Measurements from ENCODE around the gene ERBB4. TPM values are rescaled to one million over a fixed set of nuclear protein-coding genes. Genes with fewer than 3 reads are reported as not detected.

ERBB4 gene
- polyA plus RNA-seq, 2 of the 4 experiments (the other 2 are of a cell fraction), result not detected

DNA sequence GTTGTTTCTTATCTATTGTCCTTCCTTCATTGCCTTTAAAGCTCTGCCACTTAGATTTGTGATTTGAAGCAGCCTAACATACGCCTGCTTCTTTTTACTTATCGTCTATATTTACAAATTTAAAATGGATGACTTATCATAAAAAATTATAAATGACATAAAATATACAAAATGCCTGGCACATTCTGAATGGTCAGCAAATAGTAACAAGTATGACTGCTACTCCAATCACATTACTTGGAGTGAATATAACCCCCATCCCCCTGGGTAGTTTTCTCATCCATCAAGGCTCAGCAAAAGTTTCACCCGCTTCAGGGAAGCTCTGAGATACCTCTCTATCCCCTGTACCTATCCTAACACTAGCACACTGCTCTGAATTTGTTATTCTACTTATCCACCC, 708.9 kb downstream of the ERBB4 start:
- no peak for FAIRE-seq
- POLR2A ChIA-PET, result no interaction called here

DNA sequence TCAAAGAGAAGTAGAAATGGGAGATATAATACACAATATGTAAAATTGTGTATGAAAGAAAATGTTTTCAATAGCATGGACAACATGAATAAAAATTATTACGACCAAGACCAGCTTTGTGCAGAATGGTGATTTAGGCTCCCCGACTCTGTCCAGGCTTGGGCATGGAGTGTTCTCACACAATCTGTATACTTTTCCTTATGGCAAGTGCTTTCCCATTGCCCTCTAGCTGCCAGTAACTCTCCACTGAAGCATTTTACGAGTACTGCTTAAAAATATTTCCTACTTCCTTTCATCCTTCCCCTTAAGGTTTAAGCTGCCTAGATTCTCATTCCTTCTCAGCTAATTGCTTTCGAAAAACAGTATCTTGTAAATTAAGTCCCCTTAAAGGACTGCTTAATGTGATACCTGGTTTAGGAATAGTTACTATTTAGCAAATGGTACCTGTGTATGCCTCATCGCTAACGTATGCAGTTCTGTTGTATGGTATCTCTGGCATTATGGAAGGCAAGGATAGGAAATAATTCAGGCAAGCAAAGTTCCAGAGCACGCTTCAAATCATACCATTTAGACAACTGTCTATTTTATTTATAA, 714.6 kb downstream of the ERBB4 start:
- ATAC-seq, result no peak
- ChIA-PET CTCF (no interaction called here), POLR2A (no interaction called here)

More for the DNA sequence above, 708.9 kb downstream of the ERBB4 start:
- H3K4me3 ChIP-seq, result no peak overlapping the region
- no peak overlapping the region for H3K4me2 ChIP-seq
- TF ChIP-seq ESRRA (IDR thresholded peaks at IDR 0.05; ENCODE audit: borderline replicate concordance, low read length) (no peak), MYC (IDR thresholded peaks at IDR 0.05; ENCODE audit: borderline replicate concordance, low read length) (no peak), CHD2 (IDR thresholded peaks at IDR 0.05; ENCODE audit: low read length, partially characterized antibody) (no peak), TFCP2L1 (CRISPR knock-in tag; IDR thresholded peaks at IDR 0.05) (no peak), CBX2 (IDR thresholded peaks at IDR 0.05; ENCODE audit: borderline replicate concordance, low read depth) (no peak), SREBF2 (IDR thresholded peaks at IDR 0.05) (no peak), EHMT2 (IDR thresholded peaks at IDR 0.05; ENCODE audit: low read depth) (no peak), MAFK (IDR thresholded peaks at IDR 0.05; ENCODE audit: partially characterized antibody) (no peak), FOSL2 (IDR thresholded peaks at IDR 0.05) (no peak), FOSL2 (CRISPR knock-in tag; IDR thresholded peaks at IDR 0.05) (no peak)
- TF ChIP-seq, protein P1, sequence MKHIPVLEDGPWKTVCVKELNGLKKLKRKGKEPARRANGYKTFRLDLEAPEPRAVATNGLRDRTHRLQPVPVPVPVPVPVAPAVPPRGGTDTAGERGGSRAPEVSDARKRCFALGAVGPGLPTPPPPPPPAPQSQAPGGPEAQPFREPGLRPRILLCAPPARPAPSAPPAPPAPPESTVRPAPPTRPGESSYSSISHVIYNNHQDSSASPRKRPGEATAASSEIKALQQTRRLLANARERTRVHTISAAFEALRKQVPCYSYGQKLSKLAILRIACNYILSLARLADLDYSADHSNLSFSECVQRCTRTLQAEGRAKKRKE (CRISPR knock-in tag; IDR thresholded peaks at IDR 0.05; ENCODE audit: low read depth), result no peak
- TF ChIP-seq, protein P2, sequence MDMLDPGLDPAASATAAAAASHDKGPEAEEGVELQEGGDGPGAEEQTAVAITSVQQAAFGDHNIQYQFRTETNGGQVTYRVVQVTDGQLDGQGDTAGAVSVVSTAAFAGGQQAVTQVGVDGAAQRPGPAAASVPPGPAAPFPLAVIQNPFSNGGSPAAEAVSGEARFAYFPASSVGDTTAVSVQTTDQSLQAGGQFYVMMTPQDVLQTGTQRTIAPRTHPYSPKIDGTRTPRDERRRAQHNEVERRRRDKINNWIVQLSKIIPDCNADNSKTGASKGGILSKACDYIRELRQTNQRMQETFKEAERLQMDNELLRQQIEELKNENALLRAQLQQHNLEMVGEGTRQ (IDR thresholded peaks at IDR 0.05), result no peak
- TF ChIP-seq, protein P3, sequence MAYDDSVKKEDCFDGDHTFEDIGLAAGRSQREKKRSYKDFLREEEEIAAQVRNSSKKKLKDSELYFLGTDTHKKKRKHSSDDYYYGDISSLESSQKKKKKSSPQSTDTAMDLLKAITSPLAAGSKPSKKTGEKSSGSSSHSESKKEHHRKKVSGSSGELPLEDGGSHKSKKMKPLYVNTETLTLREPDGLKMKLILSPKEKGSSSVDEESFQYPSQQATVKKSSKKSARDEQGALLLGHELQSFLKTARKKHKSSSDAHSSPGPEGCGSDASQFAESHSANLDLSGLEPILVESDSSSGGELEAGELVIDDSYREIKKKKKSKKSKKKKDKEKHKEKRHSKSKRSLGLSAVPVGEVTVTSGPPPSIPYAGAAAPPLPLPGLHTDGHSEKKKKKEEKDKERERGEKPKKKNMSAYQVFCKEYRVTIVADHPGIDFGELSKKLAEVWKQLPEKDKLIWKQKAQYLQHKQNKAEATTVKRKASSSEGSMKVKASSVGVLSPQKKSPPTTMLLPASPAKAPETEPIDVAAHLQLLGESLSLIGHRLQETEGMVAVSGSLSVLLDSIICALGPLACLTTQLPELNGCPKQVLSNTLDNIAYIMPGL (CRISPR knock-in tag; IDR thresholded peaks at IDR 0.05; ENCODE audit: borderline replicate concordance), result no peak
- CTCF ChIA-PET, result interaction anchor here (1.1 kb wide), 1 partner anchor 18 kb away, joined by 3 read pairs; no protein-coding TSS in a partner anchor
- no peak overlapping the region for H3K27ac ChIP-seq
- H3K9me3 ChIP-seq, result no peaks in the 10 kb centered on the region
- 38% methylated on average over 3 of the region's 3 CpGs for WGBS (ENCODE audit: missing lambda C conversion rate)
- no peak for DNase-seq (ENCODE audit: low read depth in 1 of 2, low spot score in 1 of 2)
- no peak for ATAC-seq
- no peaks in the 10 kb centered on the region for H3K4me1 ChIP-seq

DNA sequence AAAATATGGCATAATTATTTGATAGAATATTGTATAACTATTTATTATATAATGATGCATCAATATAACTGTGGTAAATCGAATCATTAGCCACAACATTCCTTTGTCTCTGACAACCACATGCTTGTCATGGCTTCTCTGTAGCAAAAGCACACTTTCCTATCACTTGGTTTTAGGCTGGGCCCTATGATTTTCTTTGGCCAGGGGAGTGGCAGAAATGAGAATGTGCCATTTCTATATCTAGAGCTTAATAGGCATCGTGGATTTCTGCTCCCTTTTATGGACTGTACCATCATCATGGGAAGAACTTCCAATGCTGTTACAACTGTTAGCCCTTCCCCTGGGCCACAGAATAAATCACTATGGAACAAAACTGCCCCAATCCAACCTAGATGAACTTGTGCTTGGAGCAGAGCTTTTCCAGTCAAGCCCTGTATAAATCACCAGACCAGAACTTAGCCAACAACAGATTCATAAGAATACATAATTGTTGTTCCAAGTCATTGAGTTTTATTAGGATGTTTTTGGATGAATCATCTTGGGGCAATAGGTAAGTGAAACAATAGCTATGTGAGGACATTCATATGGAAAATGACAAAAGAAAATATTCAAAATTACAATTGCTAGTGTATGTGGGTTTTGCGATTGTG, 715.8 kb downstream of the ERBB4 start:
- Histone ChIP-seq H3K9me3 (no peaks in the 10 kb centered on the region), H3K4me3 (no peak overlapping the region), H3K4me1 (no peaks in the 10 kb centered on the region), H3K27ac (no peak overlapping the region), H3K4me2 (no peak overlapping the region)
- 26% methylated on average over 3 of the region's 3 CpGs for WGBS (ENCODE audit: missing lambda C conversion rate)
- CTCF ChIA-PET, result no interaction called here
- no peak for ATAC-seq
- DNase-seq (ENCODE audit: low read depth in 1 of 2, low spot score in 1 of 2), result no peak
- FAIRE-seq, result no peak
- POLR2A ChIA-PET, result no interaction called here
- TF ChIP-seq, protein P4, sequence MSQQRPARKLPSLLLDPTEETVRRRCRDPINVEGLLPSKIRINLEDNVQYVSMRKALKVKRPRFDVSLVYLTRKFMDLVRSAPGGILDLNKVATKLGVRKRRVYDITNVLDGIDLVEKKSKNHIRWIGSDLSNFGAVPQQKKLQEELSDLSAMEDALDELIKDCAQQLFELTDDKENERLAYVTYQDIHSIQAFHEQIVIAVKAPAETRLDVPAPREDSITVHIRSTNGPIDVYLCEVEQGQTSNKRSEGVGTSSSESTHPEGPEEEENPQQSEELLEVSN (IDR thresholded peaks at IDR 0.05; ENCODE audit: borderline replicate concordance, low read depth), result no peak
- TF ChIP-seq, protein P2 (IDR thresholded peaks at IDR 0.05), result no peak
- TF ChIP-seq, protein P5, sequence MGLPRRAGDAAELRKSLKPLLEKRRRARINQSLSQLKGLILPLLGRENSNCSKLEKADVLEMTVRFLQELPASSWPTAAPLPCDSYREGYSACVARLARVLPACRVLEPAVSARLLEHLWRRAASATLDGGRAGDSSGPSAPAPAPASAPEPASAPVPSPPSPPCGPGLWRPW (IDR thresholded peaks at IDR 0.05), result no peak
- TF ChIP-seq ESRRA (IDR thresholded peaks at IDR 0.05; ENCODE audit: borderline replicate concordance, low read length), result no peak
- no peak for TF ChIP-seq MAFK (IDR thresholded peaks at IDR 0.05; ENCODE audit: partially characterized antibody)
- TF ChIP-seq, protein P6, sequence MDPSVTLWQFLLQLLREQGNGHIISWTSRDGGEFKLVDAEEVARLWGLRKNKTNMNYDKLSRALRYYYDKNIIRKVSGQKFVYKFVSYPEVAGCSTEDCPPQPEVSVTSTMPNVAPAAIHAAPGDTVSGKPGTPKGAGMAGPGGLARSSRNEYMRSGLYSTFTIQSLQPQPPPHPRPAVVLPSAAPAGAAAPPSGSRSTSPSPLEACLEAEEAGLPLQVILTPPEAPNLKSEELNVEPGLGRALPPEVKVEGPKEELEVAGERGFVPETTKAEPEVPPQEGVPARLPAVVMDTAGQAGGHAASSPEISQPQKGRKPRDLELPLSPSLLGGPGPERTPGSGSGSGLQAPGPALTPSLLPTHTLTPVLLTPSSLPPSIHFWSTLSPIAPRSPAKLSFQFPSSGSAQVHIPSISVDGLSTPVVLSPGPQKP (IDR thresholded peaks at IDR 0.05; ENCODE audit: low read depth, low read length), result no peak
- no peak for TF ChIP-seq HOXB5 (CRISPR knock-in tag; IDR thresholded peaks at IDR 0.05)
- no peak for TF ChIP-seq KDM5A (IDR thresholded peaks at IDR 0.05)
- TF ChIP-seq CBX8 (IDR thresholded peaks at IDR 0.05), result no peak
- TF ChIP-seq NPAS2 (CRISPR knock-in tag; IDR thresholded peaks at IDR 0.05; ENCODE audit: borderline replicate concordance), result no peak
- TF ChIP-seq NR3C1 (IDR thresholded peaks at IDR 0.05), result no peak

More for the DNA sequence above, 714.6 kb downstream of the ERBB4 start:
- no peak for TF ChIP-seq CBX2 (IDR thresholded peaks at IDR 0.05; ENCODE audit: borderline replicate concordance, low read depth)
- TF ChIP-seq, protein P3 (CRISPR knock-in tag; IDR thresholded peaks at IDR 0.05; ENCODE audit: borderline replicate concordance), result no peak
- no peak overlapping the region for H3K4me2 ChIP-seq
- no peak overlapping the region for H3K27ac ChIP-seq
- WGBS (ENCODE audit: missing lambda C conversion rate), result 35% methylated on average over 7 of the region's 7 CpGs
- FAIRE-seq (no peak), DNase-seq (ENCODE audit: low read depth in 1 of 2, low spot score in 1 of 2) (no peak)
- no peak overlapping the region for H3K4me3 ChIP-seq
- H3K4me1 ChIP-seq, result no peaks in the 10 kb centered on the region
- no peaks in the 10 kb centered on the region for H3K9me3 ChIP-seq
